Measurements from ENCODE around the gene MLLT3. TPM values are rescaled to one million over a fixed set of nuclear protein-coding genes. Genes with fewer than 3 reads are reported as not detected.

Gene MLLT3
- total and polyA plus RNA-seq, 3 donors from 2014 or later: 5.2 to 11.0 (median 7.6) TPM

GRCh38 chr9:20418485-20418884 is 203.8 kb downstream of the MLLT3 start:
- H3K4me3 ChIP-seq: no peak overlapping the region
- intact Hi-C loops (cut with DNase I; ENCODE audit: low total_unique reads): no loop called here
- H3K36me3 ChIP-seq (ENCODE audit: low read depth, missing control alignments): no peaks in the 10 kb centered on the region
- H3K9me3 ChIP-seq: no peaks in the 10 kb centered on the region
- TF ChIP-seq POLR2A (IDR thresholded peaks at IDR 0.05): no peak
- no peaks in the 10 kb centered on the region for H3K4me1 ChIP-seq
- no peaks in the 10 kb centered on the region for H3K27me3 ChIP-seq
- DNase-seq: no peak
- 96% methylated on average over 7 of the region's 7 CpGs for WGBS, 2 donors
- no peak overlapping the region for H3K27ac ChIP-seq

DNA sequence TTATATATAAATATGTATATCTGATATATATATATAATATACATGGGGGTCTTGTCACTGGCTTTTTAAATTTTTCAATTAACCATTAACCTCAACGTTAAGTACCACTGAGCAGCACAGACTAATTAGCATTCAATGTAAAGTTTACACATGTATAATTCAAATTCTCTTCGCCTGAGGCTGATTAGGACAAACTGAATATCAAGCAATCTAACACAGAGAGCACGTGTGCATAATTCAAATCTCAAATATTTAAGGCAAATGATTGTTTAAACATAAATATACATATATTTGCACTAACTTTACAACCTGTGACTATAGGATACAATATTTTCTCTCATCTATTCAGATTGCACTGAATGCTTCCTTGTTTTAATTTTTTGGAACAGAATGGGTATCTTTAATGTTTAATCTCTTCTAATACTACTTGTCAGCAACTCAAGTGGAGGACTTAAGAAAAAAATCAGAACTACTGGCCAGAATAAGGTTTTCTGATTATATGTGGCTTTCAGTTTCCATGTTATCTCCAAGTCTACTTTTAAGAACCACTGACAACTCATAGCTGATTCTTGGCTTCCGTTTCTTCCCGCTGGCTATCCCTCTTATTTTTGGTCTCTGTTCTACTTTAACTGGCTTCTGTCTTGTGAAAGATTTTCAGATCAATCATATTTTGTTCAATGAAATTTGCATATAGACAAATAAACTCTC is 204.8 kb downstream of the MLLT3 start:
- intact Hi-C loops (cut with DNase I; ENCODE audit: low total_unique reads): no loop called here
- no peaks in the 10 kb centered on the region for H3K27me3 ChIP-seq
- TF ChIP-seq, protein P1, sequence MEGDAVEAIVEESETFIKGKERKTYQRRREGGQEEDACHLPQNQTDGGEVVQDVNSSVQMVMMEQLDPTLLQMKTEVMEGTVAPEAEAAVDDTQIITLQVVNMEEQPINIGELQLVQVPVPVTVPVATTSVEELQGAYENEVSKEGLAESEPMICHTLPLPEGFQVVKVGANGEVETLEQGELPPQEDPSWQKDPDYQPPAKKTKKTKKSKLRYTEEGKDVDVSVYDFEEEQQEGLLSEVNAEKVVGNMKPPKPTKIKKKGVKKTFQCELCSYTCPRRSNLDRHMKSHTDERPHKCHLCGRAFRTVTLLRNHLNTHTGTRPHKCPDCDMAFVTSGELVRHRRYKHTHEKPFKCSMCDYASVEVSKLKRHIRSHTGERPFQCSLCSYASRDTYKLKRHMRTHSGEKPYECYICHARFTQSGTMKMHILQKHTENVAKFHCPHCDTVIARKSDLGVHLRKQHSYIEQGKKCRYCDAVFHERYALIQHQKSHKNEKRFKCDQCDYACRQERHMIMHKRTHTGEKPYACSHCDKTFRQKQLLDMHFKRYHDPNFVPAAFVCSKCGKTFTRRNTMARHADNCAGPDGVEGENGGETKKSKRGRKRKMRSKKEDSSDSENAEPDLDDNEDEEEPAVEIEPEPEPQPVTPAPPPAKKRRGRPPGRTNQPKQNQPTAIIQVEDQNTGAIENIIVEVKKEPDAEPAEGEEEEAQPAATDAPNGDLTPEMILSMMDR (IDR thresholded peaks at IDR 0.05): no peak
- TF ChIP-seq POLR2A (IDR thresholded peaks at IDR 0.05): no peak
- no peak overlapping the region for H3K27ac ChIP-seq
- H3K36me3 ChIP-seq (ENCODE audit: low read depth, missing control alignments): no peaks in the 10 kb centered on the region
- 89 to 90% methylated on average over 5 of the region's 5 CpGs for WGBS, 2 donors
- no peak overlapping the region for H3K4me3 ChIP-seq
- H3K4me1 ChIP-seq: no peaks in the 10 kb centered on the region
- no peak for DNase-seq
- no peaks in the 10 kb centered on the region for H3K9me3 ChIP-seq

DNA sequence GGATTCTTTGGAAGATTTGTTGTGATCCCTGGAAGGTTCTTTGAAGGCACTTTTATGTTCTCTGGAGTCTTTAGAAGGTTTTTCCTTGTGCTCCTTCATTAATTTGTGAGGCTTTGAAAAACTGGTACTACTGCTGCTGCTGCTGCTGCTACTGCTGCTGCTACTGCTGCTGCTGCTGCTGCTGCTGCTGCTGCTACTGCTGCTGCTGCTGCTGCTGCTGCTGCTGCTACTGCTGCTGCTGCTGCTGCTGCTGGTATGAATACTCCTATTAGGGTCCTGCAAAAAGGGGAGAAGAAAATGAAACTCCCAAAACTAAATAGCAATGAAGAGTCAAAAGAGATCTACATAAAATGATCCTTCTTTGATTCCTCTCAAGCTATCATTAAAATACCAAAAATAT is 208.1 kb downstream of the MLLT3 start:
- no peak for TF ChIP-seq POLR2A (IDR thresholded peaks at IDR 0.05)
- TF ChIP-seq, protein P1 (IDR thresholded peaks at IDR 0.05): no peak

GRCh38 chr9:20409321-20410092 is 212.8 kb downstream of the MLLT3 start:
- H3K27ac ChIP-seq: no peak overlapping the region
- H3K36me3 ChIP-seq (ENCODE audit: low read depth, missing control alignments): no peaks in the 10 kb centered on the region
- no peak for DNase-seq
- H3K4me3 ChIP-seq: no peak overlapping the region
- H3K4me1 ChIP-seq: no peaks in the 10 kb centered on the region
- no peaks in the 10 kb centered on the region for H3K9me3 ChIP-seq
- H3K27me3 ChIP-seq: no peaks in the 10 kb centered on the region
- no peak for TF ChIP-seq POLR2A (IDR thresholded peaks at IDR 0.05)
- TF ChIP-seq, protein P1 (IDR thresholded peaks at IDR 0.05): no peak
- intact Hi-C loops (cut with DNase I; ENCODE audit: low total_unique reads): no loop called here

More for the DNA sequence above, 208.1 kb downstream of the MLLT3 start:
- Histone ChIP-seq H3K27ac (no peak overlapping the region), H3K4me1 (no peaks in the 10 kb centered on the region), H3K36me3 (ENCODE audit: low read depth, missing control alignments) (no peaks in the 10 kb centered on the region), H3K9me3 (no peaks in the 10 kb centered on the region), H3K4me3 (no peak overlapping the region), H3K27me3 (no peaks in the 10 kb centered on the region)
- no peak for DNase-seq
- intact Hi-C loops (cut with DNase I; ENCODE audit: low total_unique reads): no loop called here

- Histone ChIP-seq H3K4me1 (no peaks in the 10 kb centered on the region), H3K4me3 (no peak overlapping the region), H3K9me3 (no peaks in the 10 kb centered on the region), H3K27ac (no peak overlapping the region), H3K36me3 (ENCODE audit: low read depth, missing control alignments) (no peaks in the 10 kb centered on the region), H3K27me3 (no peaks in the 10 kb centered on the region)
- DNase-seq: no peak
- WGBS, 2 donors: 54 to 65% methylated on average over 4 of the region's 4 CpGs
- intact Hi-C loops (cut with DNase I; ENCODE audit: low total_unique reads): no loop called here
- TF ChIP-seq, protein P1 (IDR thresholded peaks at IDR 0.05): no peak
- TF ChIP-seq POLR2A (IDR thresholded peaks at IDR 0.05): no peak
These were observed 213.8 kb downstream of the MLLT3 start for GRCh38 chr9:20408513-20408912.

Data from testis (tissue), 3 donors.